ENCODE results near the gene CSAD. TPM values are rescaled to one million over a fixed set of nuclear protein-coding genes. Genes with fewer than 3 reads are reported as not detected.
A peak's percentile ranks its signal among the peaks of the same experiment; 100 is the strongest.

Gene CSAD
- total and polyA plus RNA-seq, 8 donors = 33.1 to 109 (median 93.3) TPM

DNA sequence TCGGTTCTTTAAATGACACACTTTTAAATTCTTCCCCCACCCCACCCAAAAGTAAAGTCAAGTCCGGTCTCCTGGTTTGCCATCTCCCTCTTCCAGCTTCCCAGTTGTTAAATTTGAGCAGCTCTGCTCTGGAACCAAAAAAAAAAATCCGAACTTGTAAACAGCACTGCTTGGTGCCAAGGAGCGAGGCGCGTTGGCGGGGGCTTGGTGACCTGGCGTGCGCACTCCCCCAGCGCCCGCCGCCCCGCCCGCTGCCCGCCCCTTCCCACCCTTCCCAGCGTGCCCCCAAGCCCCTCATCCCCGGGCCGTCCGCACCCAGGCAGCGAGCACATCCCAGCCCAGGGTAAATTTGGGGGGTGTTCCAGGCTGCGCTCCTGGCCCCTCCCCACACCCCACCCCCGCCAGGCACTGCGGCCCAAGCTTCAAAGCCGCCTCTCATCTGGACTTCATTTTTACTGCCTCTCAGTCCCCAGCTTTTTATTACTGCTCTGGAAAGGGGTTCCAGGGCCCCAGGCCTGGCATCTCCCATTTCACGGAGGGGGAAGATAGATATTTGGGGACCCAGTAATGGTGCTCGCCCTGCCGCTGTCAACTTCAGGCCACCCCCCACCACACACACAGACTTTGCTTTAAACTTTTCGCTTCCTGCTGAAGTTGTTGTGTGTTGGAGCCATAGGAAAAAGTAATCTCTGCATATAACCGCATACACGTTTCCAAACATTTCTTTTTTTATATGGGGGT lies 38.0 kb upstream of the CSAD start:
- Histone ChIP-seq H3K27ac (peak overlapping the region; percentile 97 to 99), H3K4me3 (peak overlapping the region; percentile 62 to 71), H3K27me3 (peaks cover 0 to 15% of the 10 kb centered on the region in 2 donors), H3K9me3 (no peaks in the 10 kb centered on the region), H3K36me3 (peaks cover 0 to 9% of the 10 kb centered on the region in 2 donors), H3K4me1 (peaks cover 40 to 92% of the 10 kb centered on the region in 2 donors)
- intact Hi-C loops (cut with DNase I) = no loop called here
- no peak for ATAC-seq
- peak in 1 of 4 donors; percentile 42 for DNase-seq
- no peak for TF ChIP-seq CTCF (IDR thresholded peaks at IDR 0.05)

DNA sequence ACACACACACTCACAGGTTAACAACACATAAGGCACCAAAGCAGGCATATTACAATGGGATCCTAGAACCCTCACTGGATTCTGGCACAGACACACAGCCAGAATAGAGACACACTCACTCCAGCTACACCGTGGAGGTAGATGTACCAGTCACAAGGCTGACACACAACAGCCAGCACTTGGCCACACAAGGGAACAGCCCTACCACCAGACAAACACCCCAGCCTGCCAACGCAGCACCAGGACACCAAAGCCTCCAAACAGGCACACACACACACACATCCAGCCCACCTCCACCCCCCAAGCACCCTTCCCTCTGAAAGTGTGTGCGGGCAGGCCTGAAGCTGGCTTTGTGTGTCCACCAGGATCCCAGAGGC lies 37.2 kb upstream of the CSAD start:
- Histone ChIP-seq H3K36me3 (peaks cover 0 to 16% of the 10 kb centered on the region in 2 donors), H3K4me1 (peaks cover 32 to 92% of the 10 kb centered on the region in 2 donors), H3K9me3 (no peaks in the 10 kb centered on the region), H3K27me3 (peaks cover 0 to 15% of the 10 kb centered on the region in 2 donors), H3K27ac (peak overlapping the region; percentile 97 to 99), H3K4me3 (peak overlapping the region in 1 of 2 donors; percentile 71)
- DNase-seq (no peak), ATAC-seq (no peak)
- intact Hi-C loops (cut with DNase I) = no loop called here
- TF ChIP-seq CTCF (IDR thresholded peaks at IDR 0.05) = no peak

DNA sequence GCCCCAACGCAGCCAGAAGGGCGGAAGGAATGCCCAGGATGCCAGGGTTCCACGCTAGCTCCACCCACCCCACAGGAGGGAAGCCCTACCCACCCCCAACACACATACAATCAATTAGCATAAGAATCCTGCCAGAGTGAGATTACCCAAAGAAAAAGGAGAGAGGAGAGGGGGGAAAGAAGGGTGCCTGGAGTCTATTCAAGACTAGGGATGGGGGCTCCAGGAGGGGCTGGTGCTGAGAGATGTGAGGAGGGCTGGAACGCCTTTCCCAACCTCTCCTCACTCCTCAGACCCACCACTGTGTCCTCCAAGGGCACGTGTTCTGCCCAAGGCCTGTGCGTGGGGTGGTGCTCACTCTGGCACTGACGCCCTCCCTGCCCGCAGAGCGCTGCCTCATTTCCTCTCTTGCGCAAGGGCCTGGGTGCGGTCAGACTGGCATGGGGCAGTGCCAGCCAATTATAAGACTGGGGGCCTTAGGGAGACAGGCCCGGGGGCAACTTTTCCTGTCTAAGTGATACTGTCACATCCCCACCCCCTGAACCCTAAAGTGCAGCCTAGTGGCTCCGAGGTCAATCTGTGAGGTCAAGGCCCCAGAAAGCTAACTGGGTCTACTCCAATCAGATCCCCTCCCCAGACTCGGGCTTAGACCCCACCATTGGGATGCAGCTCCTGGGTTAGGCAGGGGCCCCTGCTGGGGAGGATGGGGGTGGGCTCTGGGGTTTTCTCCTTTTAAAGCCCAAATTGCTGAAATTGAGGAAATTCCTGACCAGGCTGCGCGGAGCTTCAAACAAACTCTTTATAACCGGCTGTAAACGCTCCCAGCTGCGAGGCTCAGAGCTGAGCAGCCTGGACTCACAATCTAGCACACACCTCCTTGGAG lies 36.6 kb upstream of the CSAD start:
- intact Hi-C loops (cut with DNase I) = no loop called here
- peaks cover 25 to 87% of the 10 kb centered on the region in 2 donors for H3K4me1 ChIP-seq

DNA sequence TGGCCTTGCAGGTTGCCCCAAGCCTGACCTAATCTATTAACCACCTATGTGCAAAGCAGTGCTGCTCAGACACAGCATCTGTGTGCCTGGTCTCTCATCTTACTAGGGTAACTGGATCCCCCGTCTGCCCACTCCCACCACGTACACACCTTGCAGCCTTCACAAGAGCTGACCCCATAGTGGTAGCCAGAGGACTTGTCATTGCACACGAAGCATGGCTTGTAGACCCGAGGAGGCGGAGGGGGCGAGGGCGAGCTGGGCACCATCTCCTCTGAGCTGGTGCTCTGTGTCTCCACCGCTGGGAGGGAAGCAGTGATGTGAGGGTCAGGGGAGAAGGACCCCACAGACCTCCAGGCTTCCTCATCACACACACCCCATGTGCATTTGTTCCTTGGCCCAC lies 34.8 kb upstream of the CSAD start:
- Histone ChIP-seq H3K36me3 (peaks cover 0 to 39% of the 10 kb centered on the region in 2 donors), H3K4me1 (peaks cover 20 to 75% of the 10 kb centered on the region in 2 donors), H3K27ac (peak overlapping the region; percentile 39 to 97), H3K9me3 (no peaks in the 10 kb centered on the region), H3K27me3 (peaks cover 0 to 14% of the 10 kb centered on the region in 2 donors), H3K4me3 (no peak overlapping the region)
- no peak for DNase-seq
- intact Hi-C loops (cut with DNase I) = no loop called here
- no peak for TF ChIP-seq CTCF (IDR thresholded peaks at IDR 0.05)
- ATAC-seq = no peak

More for the DNA sequence above, 36.6 kb upstream of the CSAD start:
- Histone ChIP-seq H3K27ac (peak overlapping the region; percentile 97 to 99), H3K36me3 (peaks cover 0 to 21% of the 10 kb centered on the region in 2 donors), H3K4me3 (peak overlapping the region in 1 of 2 donors; percentile 71), H3K9me3 (no peaks in the 10 kb centered on the region), H3K27me3 (peaks cover 0 to 15% of the 10 kb centered on the region in 2 donors)
- DNase-seq (peak in 2 of 4 donors; percentile 81 to 93), ATAC-seq (no peak)
- TF ChIP-seq CTCF (IDR thresholded peaks at IDR 0.05) = no peak
